ENCODE measurements around the gene CTXN1.
A peak's percentile ranks its signal among the peaks of the same experiment; 100 is the strongest.
"Not testable (repeated sequence)": the region's sequence is repeated elsewhere in the genome, so short reads cannot be mapped to it uniquely, and the experiment has no call there.

The CTXN1 gene

DNA sequence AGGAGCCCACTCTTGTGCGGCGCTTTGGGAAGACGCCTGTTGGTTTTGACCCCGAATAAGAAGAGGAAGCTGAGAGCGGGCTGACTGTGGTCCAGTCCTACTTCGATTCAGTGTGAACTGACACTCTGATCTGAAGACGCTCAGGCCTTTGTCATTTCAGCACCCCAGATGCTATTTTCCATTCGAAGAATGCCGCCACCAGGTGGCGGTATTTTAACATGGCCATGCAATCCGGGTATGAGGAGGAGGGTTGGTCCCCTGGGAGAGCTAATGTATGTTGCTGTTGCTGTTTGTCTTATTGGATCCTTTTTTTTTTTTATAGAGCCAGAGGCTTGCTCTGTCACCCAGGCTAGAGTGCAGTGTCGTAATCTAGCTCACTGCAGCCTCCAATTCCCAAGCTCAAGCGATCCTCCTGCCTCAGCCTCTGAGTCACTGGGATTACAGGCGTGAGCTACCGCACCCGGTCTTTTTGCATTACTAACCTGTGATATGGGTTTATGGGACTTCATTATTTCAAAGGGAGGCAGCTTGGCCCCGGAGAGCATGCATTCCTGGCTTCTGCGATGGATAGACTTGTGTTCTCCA lies 18.3 kb upstream of the CTXN1 start:
- peak; percentile 96 for DNase-seq

GRCh38 chr19:7943444-7944176 lies 17.7 kb upstream of the CTXN1 start, which contains the start of gene TIMM44:
TSS of gene TIMM44 (minus strand) at chr19:7943666. CDS start at chr19:7943651, 15 bp downstream.
- peak; percentile 98 for DNase-seq

- DNase-seq: no peak
Observed at GRCh38 chr19:7942981-7943443, 17.1 kb upstream of the CTXN1 start.

DNA sequence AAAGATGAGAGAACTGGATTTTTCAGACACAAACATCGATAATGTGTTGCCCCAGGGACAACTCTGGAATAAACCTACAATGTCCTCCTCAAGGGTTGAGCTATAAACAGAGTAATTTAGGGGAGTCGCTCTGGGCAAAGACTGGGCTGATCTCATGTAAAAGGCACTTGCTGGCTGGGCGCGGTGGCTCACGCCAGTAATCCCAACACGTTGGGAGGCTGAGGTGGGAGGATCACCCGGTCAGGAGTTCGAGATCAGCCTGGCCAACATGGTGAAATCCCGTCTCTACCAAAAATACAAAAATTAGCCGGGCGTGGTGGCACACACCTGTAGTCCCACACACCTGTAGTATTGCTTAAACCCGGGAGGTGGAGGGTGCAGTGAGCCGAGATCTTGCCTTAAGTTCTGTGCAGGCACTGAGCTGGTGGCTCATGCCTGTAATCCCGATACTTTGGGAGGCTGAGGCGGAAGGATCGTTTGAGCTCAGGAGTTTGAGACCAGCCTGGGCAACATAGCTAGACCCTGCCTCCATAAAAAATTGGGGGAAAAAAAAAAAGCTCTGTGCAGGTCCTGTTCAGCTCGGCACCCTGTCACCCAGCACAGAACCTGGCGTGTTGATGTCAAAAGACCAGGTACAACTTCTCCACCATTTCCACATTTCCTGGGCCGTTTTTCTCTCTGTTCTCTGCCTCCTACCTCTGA lies 16.1 kb upstream of the CTXN1 start:
- no peak for DNase-seq

GRCh38 chr19:7940841-7941240 lies 14.9 kb upstream of the CTXN1 start:
- no peak for DNase-seq

- no peak for DNase-seq
Observed at GRCh38 chr19:7934766-7935165, 8.8 kb upstream of the CTXN1 start.

- DNase-seq: no peak
Observed at GRCh38 chr19:7933828-7934725, 8.1 kb upstream of the CTXN1 start.

DNA sequence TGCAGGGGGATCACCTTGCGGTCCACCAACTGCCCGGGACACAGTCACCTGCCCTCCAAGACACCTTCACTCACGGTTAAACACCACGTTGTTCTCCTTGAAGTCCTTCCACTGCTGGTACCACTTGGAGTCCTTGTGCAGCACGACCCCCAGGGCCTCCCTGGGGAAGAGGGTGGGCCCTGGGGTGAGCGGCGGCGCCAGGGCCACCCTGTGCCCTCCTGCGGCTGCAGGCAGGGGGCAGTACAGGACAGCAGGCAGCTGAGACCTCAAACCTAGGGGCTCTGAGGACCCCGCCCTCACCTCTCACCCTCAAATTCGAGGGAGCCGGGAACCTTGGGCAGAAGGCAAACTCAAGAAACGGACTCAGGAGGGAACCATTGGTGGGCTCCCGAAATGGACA lies 7.5 kb upstream of the CTXN1 start:
- DNase-seq: no peak

GRCh38 chr19:7932930-7933300 lies 7.0 kb upstream of the CTXN1 start:
- DNase-seq: no peak

DNA sequence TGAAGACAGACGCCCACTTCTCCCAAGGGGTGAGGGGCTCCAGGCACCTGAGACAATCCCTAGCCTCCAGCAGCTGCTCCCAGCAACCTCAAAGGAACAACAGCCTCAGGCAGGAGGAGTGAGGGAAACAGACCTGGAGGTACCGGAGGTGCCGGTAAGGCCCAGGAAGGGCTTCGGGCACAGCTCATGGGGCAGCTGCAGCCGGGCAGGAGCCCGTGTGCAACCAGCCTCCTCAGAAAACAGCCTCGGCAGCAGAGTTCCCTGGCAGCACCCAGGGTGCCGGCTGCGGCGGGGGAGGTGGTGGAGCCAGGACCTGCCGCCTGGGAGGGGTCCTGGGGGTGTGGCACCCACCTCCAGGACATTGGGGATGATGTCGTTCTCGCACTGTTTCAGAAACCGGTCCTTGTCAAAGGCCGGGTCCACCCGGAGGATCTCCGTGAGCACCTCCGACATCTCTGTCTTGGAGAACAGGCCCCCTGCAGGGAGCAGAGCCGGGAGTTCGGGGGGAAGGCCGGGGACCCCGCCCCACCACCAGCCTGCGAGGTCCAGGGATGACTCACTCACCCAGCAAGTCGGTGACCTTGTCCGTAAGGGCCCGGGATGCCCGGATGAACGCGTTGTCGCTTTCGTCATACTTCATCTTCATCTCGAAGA lies 6.5 kb upstream of the CTXN1 start:
- DNase-seq: no peak

DNA sequence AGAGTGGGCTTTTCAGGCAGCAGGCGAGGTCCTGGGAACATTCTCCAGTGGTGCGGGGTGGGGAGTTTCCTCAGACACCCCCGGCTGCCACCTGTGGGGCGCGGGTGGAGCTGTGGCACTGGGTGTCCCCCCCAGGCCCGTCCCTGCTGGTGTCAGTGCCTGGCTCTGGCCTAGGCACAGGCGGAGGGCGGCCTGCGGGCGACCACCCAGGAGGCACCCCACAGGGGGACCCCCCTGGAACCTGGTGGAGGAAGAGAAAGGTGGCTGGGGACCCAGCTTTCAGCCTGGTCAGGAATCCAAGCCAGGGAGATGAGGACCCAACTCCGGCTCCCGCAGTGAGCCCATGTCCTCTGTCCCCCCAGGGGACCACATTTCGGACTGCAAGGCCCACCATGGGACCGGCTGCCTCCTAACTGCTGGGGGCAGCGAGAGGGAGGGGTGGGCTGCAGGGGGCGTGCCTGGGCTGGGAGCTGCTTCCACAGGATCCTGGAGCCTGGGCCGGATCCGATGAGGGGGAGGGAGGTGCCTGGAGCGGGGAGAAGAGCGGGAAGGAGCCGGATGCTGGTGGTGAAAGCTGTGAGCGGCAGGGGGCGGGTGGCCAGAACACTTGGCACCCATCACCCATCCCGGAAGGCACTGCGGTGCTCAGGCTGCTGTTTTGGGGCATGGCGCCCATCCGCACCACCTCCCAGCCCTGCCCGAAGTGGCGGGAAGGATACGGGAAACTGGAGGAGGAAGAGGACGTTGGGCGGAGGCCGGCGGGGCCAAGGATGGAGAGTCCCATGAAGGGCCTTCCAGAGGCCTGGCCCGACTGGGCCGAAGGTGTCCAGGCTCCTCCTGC lies 5.5 kb upstream of the CTXN1 start:
- no peak for DNase-seq

DNA sequence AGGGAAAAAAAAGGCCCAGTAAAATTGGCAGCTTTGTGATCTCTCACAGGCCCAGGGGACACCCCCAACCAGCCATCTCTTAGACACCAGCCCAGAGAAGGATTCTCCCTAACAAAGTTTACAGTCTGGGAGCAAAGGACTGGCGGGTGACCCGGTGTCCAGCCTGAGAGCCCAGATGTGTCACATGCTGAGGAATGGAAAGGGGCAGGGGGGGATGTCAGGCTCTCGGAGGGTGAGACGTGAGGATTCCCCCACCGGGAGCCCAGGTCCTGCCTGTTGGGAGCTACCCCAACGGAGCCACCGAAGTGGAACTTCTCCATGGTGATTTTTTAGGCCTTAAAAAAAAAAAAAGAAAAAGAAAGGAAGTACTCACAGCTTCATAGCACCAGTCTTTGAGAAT lies 4.8 kb upstream of the CTXN1 start:
- no peak for DNase-seq

GRCh38 chr19:7930030-7930429 lies 4.1 kb upstream of the CTXN1 start:
- DNase-seq: not testable (repeated sequence)

GRCh38 chr19:7928741-7929701 lies 3.1 kb upstream of the CTXN1 start:
- DNase-seq: peak; percentile 45

- no peak for DNase-seq
Observed at GRCh38 chr19:7928334-7928706, 2.4 kb upstream of the CTXN1 start.

GRCh38 chr19:7927605-7928333 lies 1.8 kb upstream of the CTXN1 start:
- DNase-seq: no peak

DNA sequence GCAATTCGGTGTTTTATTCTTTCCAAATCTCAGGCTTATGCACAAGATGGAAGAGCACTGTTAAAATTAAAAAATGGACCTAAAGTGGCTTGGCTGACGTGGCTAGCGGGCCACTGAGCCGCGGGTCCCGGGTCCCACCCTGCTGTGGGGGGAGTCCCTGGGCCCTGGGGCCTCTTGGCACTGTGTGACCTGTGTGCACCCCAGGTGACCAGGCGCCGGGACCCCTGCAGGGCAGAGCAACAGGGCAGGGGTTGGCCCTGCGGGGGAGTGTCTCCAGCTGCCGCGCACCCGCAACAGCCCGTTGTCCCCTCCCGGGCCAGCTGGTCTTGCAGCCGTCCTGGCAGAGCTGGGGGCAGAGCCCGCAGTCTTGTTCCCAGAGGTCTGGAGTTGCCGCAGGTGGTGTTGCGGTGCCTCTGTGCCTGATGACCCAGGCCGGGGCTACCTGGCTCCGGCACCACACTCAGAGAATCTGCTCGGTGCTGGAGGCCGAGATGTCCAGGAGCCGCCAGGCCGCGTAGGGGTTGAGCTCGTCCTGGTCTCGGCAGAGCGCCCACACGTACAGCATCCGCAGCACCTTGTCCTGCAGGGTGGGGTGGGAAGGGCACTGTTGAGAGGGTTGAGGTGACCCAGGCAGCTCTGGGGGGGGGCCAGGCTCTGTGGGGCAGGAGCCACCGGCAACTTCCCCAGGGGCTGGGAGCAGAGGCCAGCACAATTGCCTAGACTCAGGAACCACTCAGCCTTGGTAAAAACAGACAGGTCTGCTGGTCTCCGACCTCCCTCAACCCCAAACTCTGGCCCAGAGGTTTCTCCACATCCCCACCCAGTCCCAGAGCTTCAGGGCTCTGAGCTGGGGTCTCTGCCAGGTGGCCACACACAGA lies 1.0 kb upstream of the CTXN1 start:
- DNase-seq: no peak

- DNase-seq: peak; percentile 95
Observed at GRCh38 chr19:7925171-7925851, 624 bp downstream of the CTXN1 start.

All from retina (tissue), 1 donor.